Stimulated activated CD4-positive, alpha-beta T cell treated with anti-CD3 and anti-CD28 coated beads, Interleukin-15, amount 100 ng/mL, for 24 hours (primary cell): ENCODE measurements around the gene LRMDA.
"Not testable (repeated sequence)": the region's sequence is repeated elsewhere in the genome, so short reads cannot be mapped to it uniquely, and the experiment has no call there.

Source experiments
- DNase-seq: peaks from one replicate; pipeline ENCODE4 v3.0.0-alpha.2; 2020

LRMDA gene

GRCh38 chr10:76116523-76116922 lies 685.1 kb downstream of the LRMDA start:
- no peak for DNase-seq

- no peak for DNase-seq
Observed at GRCh38 chr10:76117949-76118348, 686.5 kb downstream of the LRMDA start.

GRCh38 chr10:76119036-76119435 lies 687.6 kb downstream of the LRMDA start:
- DNase-seq, result no peak

GRCh38 chr10:76119515-76119914 lies 688.1 kb downstream of the LRMDA start:
- no peak for DNase-seq

GRCh38 chr10:76122056-76122455 lies 690.6 kb downstream of the LRMDA start:
- no peak for DNase-seq

GRCh38 chr10:76124280-76124679 lies 692.9 kb downstream of the LRMDA start:
- no peak for DNase-seq

- no peak for DNase-seq
Observed at GRCh38 chr10:76125900-76126299, 694.5 kb downstream of the LRMDA start.

- DNase-seq, result no peak
Observed at GRCh38 chr10:76126607-76127527, 695.4 kb downstream of the LRMDA start.

GRCh38 chr10:76127984-76128589 lies 696.7 kb downstream of the LRMDA start:
- DNase-seq, result no peak

GRCh38 chr10:76129213-76129612 lies 697.8 kb downstream of the LRMDA start:
- DNase-seq, result no peak

- DNase-seq, result no peak
Observed at GRCh38 chr10:76130892-76131291, 699.5 kb downstream of the LRMDA start.

- DNase-seq, result no peak
Observed at GRCh38 chr10:76133597-76134255, 702.3 kb downstream of the LRMDA start.

GRCh38 chr10:76136961-76137360 lies 705.5 kb downstream of the LRMDA start:
- no peak for DNase-seq

- no peak for DNase-seq
Observed at GRCh38 chr10:76138286-76138685, 706.9 kb downstream of the LRMDA start.

GRCh38 chr10:76138906-76139305 lies 707.5 kb downstream of the LRMDA start:
- no peak for DNase-seq

GRCh38 chr10:76139431-76139830 lies 708.0 kb downstream of the LRMDA start:
- no peak for DNase-seq

- no peak for DNase-seq
Observed at GRCh38 chr10:76141376-76141775, 710.0 kb downstream of the LRMDA start.

GRCh38 chr10:76148217-76148616 lies 716.8 kb downstream of the LRMDA start:
- DNase-seq, result not testable (repeated sequence)

- DNase-seq, result no peak
Observed at GRCh38 chr10:76149182-76149581, 717.8 kb downstream of the LRMDA start.

GRCh38 chr10:76149602-76150138 lies 718.2 kb downstream of the LRMDA start:
- no peak for DNase-seq

- no peak for DNase-seq
Observed at GRCh38 chr10:76150139-76150875, 718.9 kb downstream of the LRMDA start.

- no peak for DNase-seq
Observed at GRCh38 chr10:76150876-76151288, 719.5 kb downstream of the LRMDA start.

GRCh38 chr10:76152186-76152585 lies 720.8 kb downstream of the LRMDA start:
- no peak for DNase-seq
